ENCODE results near the gene INPP5B.
A peak's percentile ranks its signal among the peaks of the same experiment; 100 is the strongest.
"Not testable (repeated sequence)": the region's sequence is repeated elsewhere in the genome, so short reads cannot be mapped to it uniquely, and the experiment has no call there.

Gene INPP5B

DNA sequence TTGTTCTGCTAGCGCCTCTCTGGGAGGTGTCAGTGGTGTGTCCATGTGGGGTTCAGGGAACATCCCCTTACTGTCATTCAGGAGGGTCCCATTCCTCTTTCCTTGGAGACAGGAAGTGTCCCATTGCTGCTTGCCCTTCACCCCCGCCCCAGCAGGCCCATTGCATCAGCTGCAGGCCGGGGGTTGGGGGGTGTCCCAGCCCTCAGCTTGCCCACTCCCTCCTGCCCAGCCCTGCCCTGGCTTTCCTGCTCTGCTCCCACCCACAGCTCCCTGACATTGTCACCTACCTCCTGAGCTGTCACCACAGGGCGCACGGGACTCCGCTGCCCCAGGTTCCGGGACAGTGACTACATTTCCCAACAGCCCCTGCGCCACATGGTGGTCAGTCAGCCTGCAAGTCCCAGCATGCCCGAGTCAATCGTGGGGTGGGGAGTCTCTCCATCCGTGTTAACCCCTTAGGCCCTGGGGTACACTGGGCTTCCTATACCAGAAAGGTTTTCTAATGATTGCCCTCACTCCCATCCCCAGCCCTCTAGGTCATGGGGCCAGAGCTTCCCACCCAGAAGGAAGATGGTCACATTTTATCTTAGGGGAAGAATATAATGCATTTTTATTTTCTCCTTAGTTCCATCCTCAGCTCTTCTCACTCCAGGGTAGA, at the start of gene INPP5B:
TSS of gene INPP5B (minus strand) at position 351 of the 658 bp plus-strand sequence. CDS start 745 bp downstream, outside the sequence.
- DNase-seq: no peak

DNA sequence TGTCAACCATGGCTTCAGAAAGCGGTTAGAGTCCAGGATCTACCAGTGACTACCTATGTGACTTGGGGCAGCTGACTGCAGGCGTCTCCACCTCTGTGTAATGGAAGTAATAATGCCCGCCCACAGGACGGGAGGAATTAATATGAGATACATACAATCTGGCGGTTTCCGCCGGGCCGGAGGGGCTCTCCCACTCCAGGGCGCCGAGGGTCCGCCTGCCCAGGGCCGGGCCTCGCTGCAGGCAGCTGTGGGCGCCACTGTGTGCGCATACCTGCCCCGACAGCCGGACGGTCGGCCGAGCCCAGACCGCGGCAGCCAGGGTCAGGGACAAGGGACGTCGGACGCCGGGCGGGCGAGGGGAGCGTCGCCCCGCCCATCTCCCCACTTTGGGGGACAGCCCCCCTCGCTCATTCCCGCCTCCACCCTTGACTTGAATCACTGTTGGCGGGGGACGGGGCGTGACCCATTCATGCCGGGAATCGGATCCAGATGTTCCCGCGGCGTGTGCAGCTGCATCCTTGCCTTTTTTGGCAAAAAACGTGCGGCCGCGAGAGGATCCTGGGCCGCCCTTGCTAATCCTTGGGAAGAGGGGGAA, 49.0 kb upstream of the INPP5B start:
- peak; percentile 75 for DNase-seq

DNA sequence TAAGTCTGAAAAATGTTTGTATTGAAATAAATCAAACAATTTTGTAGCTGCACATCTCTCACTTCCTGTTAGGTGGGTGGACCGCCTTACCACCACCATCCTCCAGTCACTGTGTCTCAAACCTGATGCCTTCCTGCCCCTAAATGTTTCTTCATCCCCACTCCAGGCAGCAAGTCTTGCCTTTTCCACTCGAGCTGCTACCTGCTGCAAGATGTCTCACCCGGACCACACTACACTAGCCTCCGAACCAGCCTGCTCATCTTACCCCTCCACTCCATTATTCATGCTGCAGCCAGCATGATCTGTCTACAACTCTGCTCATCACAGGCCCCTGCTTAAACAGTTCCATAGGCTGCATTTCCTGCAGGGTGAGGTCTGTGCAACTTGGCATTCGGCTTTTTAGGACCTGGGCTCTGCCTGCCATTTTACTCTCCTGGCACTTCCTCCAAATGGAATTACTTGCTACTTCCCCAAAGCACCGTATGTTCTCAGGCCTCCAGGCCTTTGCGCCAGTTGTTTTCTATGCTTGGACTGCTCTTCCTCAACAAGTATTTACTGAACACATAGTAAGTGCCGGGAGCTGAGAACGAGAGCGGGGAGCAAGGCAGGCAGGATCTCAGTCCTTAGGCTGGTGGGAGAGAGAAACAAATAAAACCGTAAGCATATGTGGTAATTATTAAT, 48.2 kb upstream of the INPP5B start:
- DNase-seq: no peak

DNA sequence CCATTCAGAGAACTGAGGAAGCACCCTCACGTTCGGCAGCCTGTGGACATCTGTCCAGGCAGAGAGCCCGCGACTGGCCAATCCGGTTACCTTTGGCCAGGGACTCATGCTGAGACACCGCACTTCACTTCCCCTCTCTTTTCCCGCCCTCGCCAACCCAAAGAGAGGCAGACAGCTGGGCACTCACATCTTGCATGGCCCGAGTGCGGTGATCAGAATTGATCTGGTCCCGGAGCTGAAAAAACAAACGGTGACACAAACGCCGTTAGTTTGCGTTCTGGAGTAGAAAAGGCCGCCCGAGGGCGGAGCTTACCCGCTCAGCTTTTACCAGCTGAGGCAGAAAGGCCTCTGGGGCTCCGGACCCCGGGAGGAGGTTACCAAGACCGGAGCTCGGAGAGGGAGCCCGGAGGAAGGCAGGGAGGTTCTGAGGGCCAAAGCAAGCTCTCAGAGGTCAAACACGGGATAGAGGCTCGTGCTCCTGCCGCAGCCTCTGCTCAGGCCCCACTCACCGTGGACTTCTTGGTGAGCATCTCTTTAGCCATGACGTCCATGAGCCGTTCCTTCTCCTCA, 42.6 kb upstream of the INPP5B start:
- peak; percentile 38 for DNase-seq

DNA sequence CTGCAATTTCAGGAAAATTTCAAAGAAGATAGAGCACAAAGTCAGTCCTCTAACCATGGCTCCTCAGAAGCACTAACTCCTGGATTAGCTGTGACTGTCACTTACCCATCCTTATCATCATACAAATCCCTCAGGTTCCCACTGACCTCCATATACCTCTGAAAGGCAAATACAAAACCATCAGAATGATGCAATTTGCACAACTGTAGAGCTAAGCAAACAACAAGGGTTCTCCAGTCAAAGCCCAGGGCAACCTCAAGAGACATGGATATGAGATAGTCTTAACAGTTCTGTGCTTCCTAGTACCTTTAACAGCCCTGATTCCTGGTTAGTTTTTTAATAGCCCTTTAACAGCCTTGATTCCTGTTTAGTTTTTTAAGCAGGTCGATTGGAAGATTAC, 40.8 kb upstream of the INPP5B start:
- DNase-seq: no peak

DNA sequence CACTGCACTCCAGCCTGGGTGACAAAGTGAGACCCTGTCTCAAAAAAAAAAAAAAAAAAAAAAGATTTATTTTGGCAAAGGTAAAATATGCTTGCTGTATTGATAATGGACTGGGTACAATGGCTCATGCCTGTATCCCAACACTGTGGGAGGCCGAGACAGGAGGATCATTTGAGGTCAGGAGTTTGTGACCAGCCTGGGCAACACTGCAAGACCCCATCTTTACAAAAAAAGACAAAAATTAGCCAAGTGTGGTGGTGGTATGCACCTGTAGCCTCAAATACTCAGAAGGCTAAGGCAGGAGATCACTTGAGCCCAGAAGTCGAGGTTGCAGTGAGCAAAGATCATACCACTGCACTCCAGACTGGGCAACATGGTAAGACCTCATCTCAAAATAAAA, 36.7 kb upstream of the INPP5B start:
- DNase-seq: no peak

DNA sequence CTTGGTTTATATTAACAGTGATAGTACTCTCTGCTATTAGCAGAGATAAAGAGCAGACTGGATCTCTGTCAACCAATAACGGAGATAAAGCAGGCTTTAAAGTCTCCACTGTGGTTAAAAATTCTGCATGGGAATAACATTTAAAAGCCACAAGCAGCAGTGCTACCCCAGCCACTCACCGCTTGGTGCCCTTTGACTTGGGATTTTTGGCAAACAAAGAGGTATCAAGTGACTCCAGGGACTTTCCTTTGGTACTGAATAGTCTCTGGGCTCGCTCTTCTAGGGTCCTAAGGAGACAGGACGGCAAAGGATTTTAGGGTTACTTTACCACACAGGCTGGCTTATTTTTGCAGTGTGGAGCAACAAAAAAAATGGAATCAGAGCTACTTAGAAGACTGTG, 31.7 kb upstream of the INPP5B start:
- DNase-seq: no peak

DNA sequence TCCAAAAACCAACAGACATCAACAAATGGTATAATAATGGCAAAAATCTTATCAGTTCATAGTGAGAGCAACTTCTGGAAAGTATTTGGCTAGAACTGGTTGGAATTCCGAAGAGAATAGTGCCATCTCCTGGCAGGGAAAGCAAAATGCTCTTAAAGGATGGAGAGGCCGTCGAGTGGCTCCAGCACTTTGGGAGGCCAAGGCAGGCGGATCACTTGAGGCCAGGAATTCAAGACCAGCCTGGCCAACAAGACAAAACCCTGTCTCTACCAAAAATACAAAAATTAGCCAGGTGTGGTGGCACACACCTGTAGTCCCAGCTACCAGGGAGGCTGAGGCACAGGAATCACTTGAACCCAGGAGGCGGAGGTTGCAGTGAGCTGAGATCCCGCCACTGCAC, 28.2 kb upstream of the INPP5B start:
- peak; percentile 56 for DNase-seq

DNA sequence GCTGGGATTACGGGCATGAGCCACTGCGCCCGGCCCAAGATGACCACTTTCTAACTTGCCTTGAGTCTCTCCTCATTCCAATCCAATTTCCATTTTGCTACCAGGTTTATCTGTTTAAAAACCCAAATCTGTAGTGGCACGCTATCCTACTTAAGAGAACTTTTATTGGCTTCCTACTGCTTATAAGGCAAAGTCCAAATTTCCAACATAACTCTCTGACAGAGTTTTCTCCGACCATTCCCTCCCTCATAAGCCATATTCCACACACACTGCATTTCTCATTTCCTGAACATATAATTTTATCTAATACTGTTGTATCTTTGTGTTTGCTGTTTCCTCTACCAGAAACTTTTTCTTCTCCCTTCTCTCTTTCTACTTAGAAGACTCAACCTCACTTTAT, 27.7 kb upstream of the INPP5B start:
- DNase-seq: no peak

DNA sequence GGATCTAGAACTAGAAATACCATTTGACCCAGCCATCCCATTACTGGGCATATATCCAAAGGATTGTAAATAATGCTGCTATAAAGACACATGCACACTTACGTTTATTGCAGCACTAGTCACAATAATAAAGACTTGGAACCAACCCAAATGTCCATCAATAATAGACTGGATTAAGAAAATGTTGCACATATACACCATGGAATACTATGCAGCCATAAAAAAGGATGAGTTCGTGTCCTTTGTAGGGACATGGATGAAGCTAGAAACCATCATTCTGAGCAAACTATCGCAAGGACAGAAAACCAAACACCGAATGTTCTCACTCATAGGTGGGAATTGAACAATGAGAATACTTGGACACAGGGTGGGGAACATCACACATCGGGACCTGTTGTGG, 26.8 kb upstream of the INPP5B start:
- DNase-seq: not testable (repeated sequence)

DNA sequence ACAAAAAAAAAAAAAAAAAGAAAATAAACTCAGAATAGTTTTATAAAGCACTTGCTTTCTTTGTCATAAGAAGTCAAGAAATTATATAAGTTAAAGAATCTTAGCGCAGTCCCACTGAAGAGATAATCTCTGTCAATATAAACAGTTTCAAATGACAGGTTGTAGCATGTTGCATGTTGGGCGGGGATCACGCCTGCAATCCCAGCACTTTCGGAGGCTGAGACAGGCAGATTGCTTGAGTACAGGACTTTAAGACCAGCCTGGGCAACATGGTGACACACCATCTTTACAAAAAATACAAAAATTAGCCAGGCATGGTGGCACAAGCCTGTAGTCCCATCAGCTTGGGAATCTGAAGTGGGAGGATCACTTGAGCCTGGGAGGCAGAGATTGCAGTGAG, 18.4 kb upstream of the INPP5B start:
- DNase-seq: no peak

DNA sequence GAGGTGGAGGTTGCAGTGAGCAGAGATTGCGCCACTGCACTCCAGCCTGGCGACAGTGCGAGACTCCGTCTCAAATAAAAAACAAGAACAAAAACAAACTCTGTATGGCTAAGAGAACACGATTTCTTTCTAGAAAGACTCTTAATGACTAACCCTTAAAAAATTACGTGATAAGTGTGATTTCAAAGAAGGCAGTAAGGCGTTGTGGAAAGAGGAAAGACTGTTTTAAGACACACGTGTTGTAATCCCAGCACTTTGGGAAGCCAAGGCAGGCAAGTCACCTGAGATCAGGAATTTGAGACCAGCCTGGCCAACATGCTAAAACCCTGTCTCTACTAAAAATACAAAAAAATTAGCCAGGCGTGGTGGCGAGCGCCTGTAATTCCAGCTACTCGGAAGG, 17.3 kb upstream of the INPP5B start:
- DNase-seq: not testable (repeated sequence)

DNA sequence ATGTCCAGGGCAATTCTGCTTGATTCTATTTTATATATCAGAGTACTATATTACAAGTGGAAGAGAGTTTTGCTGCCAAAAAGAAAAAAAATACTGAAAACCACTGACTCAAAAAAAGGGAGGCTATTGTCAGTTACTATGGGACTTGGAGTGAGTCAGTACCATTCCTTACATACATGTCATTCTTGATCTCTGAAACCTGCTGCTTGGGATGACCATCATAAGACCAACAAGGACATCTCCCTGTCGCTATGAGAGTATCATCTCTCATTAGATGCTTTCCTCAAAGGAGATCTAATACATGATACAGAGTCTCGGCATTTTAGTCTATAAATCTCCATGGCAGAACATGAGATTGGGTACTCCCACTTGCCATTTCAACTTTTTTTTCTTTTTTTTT, 11.8 kb upstream of the INPP5B start:
- no peak for DNase-seq

DNA sequence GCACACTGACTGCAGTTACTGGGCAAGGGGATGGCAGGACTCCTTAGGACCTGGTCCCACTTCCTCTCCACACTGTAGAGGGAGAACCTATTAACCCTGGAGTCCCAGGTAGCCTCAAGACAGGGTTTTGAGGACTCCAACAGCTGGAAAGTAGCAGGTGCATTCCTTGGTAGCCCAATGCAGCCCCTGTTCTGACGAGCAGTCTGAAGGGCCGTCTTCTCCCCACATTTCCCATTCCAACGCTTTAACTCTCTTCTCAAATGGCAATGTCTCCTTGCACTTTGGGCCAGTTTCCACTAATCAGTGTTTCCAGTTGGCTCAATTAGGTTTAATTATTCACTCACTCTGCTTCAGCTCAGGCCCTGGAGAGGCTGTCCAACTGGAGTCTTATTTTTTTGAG, 8.8 kb upstream of the INPP5B start:
- DNase-seq: no peak

DNA sequence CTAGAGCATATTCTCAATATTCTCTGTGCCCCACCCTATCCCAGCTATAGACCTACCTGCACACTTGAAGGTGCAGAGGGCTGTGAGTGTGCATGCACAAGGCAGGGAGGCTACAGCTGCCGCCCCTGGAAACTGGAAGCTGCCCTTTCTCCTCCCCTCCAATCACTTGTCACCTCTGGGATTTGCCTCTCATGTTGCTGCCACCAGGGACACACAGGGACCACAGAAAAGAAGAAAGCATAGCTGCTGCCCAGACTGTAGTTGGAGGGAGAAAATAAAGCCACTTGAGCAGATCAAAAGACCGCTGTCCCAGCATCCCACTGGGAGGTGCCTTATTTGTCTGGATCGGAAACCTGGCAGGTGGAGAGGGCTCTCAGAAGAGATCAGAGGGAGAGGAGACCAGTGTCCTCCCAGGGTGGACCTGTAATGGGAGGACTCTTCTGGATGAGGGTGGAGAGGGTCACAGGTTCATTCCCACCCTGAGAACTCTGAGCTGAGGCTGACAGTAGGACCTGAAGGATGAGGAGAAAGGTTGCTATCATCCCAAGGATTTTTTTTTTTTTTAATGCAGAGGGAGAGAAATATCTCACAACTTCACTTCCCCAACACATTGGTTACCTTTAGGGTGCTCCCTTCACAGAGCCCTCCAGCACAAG, 7.6 kb upstream of the INPP5B start:
- DNase-seq: no peak

DNA sequence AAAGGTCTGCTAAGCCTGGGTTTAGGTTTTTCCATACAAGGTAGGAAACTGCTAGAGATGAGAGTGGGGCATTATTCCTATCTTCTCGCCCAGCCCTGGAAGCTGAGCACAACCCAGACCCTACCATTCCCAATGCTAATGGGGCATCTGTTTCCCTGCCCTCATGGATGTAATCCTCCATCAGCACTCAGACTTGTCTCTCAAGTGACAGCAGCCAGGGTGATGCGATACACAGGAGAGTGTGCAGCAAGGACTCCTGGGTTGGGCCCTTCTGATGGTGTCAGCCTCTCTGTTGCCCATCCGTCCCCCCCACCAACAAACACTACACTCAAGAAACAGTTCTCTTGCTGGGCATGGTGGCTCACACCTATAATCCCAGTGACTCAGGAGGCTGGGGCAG, 5.9 kb upstream of the INPP5B start:
- no peak for DNase-seq

DNA sequence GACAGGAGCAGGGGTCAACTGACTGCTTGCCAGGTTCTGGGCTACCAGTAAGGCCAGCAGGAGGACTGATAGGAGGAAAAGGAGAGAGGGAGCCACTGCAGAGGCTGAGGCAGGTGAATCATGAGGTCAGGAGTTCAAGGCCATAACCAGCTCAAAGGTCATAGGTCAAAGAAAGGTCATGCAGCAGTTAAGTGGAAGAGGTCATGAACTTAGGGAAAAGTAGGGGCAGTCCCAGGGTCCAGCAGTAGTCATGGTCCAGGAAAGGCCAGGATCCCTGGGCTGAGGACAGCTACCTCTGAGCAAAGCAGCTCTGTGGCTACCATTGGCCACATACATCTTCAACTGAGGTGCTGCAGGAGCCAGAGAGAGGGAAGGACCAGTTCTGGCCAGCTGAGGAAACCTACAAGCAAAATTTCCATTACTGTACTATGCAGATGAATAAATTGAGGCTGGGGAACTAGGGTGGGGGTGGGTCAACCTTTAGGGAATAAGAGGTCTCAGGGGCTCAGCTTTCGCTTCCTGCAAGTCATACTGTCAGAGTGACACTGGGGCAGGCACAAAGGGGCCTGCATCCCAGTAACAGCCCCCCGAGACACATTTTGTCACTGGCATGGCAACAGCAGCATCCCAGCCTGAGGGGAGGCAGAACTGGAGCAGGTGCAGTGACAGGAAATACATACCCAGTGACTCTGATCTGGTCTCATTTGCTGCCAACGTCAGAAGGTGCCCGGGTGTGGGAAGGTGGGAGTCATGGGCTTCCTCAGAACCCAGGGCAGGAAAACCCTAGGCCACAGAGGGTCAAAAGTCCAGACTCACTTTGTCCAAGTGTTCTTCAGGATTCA, 5.2 kb upstream of the INPP5B start:
- no peak for DNase-seq

DNA sequence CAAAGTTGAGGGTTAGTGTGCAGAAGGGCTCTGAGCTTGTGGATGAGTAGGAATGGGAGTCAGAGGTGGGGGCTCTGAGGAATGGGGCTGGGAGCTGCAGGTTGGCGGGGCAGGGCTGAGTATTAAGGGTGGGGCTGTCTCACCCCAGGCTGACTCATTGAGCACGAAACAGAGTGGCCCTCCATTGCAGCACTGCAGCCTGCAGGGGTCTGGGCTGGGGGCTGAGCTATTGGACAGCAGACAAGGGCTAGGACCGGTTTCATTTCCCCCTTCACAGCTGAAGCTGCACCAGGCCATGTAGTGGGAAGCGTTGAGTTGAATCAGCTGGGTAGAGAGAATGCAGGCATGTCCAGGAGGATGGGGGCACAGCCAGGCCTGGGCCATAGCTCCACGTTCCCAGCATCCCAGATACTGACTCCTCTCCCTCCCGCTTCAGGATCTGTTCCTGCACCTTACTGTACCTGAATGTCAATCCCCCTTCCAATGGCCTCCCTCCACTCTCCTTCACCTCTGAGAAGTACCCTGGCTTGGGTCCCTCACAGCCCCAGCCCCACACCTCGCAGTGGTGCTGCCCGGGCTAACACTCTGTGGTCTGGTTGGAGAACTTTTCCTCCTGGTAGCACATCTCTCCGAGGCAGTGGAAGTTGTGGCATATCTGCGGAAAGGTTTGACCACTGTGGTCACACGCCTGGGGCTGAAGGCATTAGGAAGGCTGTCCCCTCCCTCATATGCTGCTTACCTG, 4.4 kb upstream of the INPP5B start:
- DNase-seq: no peak

DNA sequence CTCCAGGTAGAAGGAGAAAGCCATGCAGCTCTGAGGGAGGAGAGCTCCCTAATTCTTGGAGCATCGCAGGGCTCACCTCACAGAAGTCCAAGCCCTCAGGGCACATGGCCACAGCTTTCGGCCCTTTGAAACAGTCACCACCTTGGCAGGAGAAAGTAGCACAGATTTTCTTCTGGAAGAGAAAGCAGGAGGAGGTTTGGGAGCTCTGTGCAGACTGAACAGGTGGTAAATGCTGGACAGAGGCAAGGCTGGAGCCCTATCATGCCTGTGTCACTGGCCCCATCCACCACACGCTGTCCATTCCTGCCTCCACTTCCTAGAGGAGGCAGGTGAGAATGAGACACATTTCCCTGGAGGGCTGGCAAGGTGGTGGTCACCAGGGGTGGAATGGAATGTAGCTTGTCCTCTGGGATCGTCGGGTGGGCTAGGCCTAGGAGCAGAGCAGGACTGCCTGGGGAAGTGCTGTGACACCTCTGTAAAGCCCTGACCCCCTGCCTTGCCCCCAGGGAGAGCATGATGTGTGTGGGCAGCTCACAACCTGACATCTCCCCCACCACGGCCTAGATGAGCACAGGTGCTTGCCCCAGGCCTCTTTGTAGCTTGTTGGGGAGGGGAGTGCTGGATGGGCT, 2.8 kb upstream of the INPP5B start:
- no peak for DNase-seq

DNA sequence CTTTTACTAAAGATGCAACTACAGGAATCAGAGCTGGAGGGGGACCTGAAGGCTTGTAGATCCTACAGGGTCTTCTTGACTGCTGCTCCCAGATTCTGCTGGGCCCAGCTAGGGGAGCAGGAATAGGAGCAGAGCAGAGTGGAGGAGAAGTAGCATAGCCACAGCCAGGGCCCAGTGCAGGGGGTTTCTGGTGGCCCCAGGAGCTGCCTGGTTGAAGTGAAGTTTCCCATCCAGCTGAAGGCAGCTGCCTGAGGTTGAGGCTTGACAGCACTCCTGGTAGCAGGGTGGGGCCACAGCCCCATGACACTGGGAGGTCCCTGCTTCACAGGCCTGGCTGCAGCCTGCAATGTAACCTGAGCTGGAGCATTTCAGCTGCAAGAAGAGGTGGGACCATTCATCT, 2.0 kb upstream of the INPP5B start:
- no peak for DNase-seq

DNA sequence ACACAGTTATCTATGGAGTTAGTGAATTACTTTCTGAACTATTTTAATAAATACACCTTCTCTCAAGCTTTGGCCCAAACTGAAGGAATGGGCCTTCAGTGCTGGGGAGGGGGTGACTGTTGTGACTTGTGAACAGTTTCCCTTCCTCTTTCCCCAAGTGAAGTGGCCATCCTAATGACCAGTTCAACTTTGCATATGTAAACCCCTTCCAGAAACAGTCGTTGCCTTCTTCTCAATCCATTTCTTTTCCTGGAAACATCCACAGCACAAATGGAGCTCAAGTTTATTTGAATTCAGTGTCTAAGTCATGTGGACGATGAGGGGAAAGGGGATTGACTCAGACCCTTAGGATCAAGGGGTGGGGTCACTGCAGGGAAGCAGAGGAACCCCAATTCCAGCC, 1.3 kb upstream of the INPP5B start:
- no peak for DNase-seq

Data from NCI-H345 (cell line).